Left ventricle myocardium inferior (tissue), 1 donor: ENCODE measurements around the gene SDF4. TPM values are rescaled to one million over a fixed set of nuclear protein-coding genes. Genes with fewer than 3 reads are reported as not detected.
"Not testable (repeated sequence)": the region's sequence is repeated elsewhere in the genome, so short reads cannot be mapped to it uniquely, and the experiment has no call there.

Source experiments
- DNase-seq: peaks from one replicate; pipeline ENCODE4 v3.0.0-alpha.2; 2020
- H3K27ac ChIP-seq: fragments of 200-600 bp; replicated peaks from 2 replicates; pipeline ENCODE4 v1.8.0; 2021
- H3K27me3 ChIP-seq: fragments of 200-600 bp; 2 replicates; pipeline ENCODE4 v1.8.0; 2021; ENCODE audit warnings: low read depth
- H3K36me3 ChIP-seq: fragments of 200-600 bp; 2 replicates; pipeline ENCODE4 v1.8.0; 2021
- H3K4me1 ChIP-seq: fragments of 200-600 bp; 2 replicates; pipeline ENCODE4 v1.8.0; 2021
- H3K4me3 ChIP-seq: fragments of 200-600 bp; 2 replicates; pipeline ENCODE4 v1.8.0; 2021; ENCODE audit warnings: mild to moderate bottlenecking, moderate library complexity
- H3K9me3 ChIP-seq: fragments of 200-600 bp; replicated peaks from 2 replicates; pipeline ENCODE4 v1.8.0; 2021
- CTCF ChIP-seq: fragments of 200-600 bp; IDR thresholded peaks from 2 replicates; pipeline ENCODE4 v1.8.0; 2021; ENCODE audit warnings: antibody characterized with exemption, mild to moderate bottlenecking, borderline replicate concordance
- intact Hi-C: fragments of 100-400 bp; cut with micrococcal nuclease; formaldehyde crosslinking; loops from one replicate; pipeline ENCODE4 v1.11.0; 2022
- total RNA-seq: library from RNA; stranded (reverse); fragmentation: NEBNext Ultra II Directional; extraction: Animal tissue kit (Norgen Biotek cat#: 25700); gene quantifications from one replicate; pipeline ENCODE4 v1.2.1, GENCODE V29; 2021
- donor health status: DM: no; HTN: yes; CAD: no; lungs with severe emphysema.

Gene SDF4
- total RNA-seq, 1 donor from 2014 or later = 114 TPM

- H3K4me1 ChIP-seq = peaks cover 15% of the 10 kb centered on the region
- no peak for TF ChIP-seq CTCF
- H3K4me3 ChIP-seq = no peak overlapping the region
- H3K27me3 ChIP-seq = no peaks in the 10 kb centered on the region
- intact Hi-C loops = no loop called here
- H3K9me3 ChIP-seq = no peaks in the 10 kb centered on the region
- H3K36me3 ChIP-seq = peaks cover 53% of the 10 kb centered on the region
- no peak for DNase-seq
- no peak overlapping the region for H3K27ac ChIP-seq
These were observed 22.3 kb upstream of the SDF4 start for GRCh38 chr1:1253972-1254666.

- Histone ChIP-seq H3K4me3 (no peak overlapping the region), H3K9me3 (no peaks in the 10 kb centered on the region), H3K27ac (no peak overlapping the region), H3K4me1 (peaks cover 8% of the 10 kb centered on the region), H3K27me3 (no peaks in the 10 kb centered on the region), H3K36me3 (peaks cover 47% of the 10 kb centered on the region)
- TF ChIP-seq CTCF = no peak
- DNase-seq = no peak
- intact Hi-C loops = no loop called here
These were observed 21.5 kb upstream of the SDF4 start for GRCh38 chr1:1253314-1253713.

GRCh38 chr1:1250786-1251284 lies 19.0 kb upstream of the SDF4 start:
- no peak overlapping the region for H3K4me3 ChIP-seq
- intact Hi-C loops = no loop called here
- no peak overlapping the region for H3K27ac ChIP-seq
- no peak for TF ChIP-seq CTCF
- H3K27me3 ChIP-seq = peaks cover 20% of the 10 kb centered on the region
- H3K4me1 ChIP-seq = peaks cover 12% of the 10 kb centered on the region
- no peaks in the 10 kb centered on the region for H3K9me3 ChIP-seq
- peaks cover 35% of the 10 kb centered on the region for H3K36me3 ChIP-seq
- DNase-seq = no peak

GRCh38 chr1:1248009-1248913 lies 16.5 kb upstream of the SDF4 start:
- H3K27ac ChIP-seq, DNase-seq, intact Hi-C loops, H3K4me3 ChIP-seq, H3K36me3 ChIP-seq, H3K9me3 ChIP-seq: not testable (repeated sequence)
- Histone ChIP-seq H3K4me1 (peaks cover 13% of the 10 kb centered on the region), H3K27me3 (peaks cover 41% of the 10 kb centered on the region)

- peaks cover 13% of the 10 kb centered on the region for H3K4me1 ChIP-seq
- H3K36me3 ChIP-seq = peaks cover under 1% of the 10 kb centered on the region
- no peak for TF ChIP-seq CTCF
- peaks cover 46% of the 10 kb centered on the region for H3K27me3 ChIP-seq
- intact Hi-C loops = no loop called here
- H3K9me3 ChIP-seq = no peaks in the 10 kb centered on the region
- no peak for DNase-seq
- no peak overlapping the region for H3K27ac ChIP-seq
- no peak overlapping the region for H3K4me3 ChIP-seq
These were observed 15.6 kb upstream of the SDF4 start for GRCh38 chr1:1247341-1247913.
